Measurements from ENCODE around the gene ARRB1. TPM values are rescaled to one million over a fixed set of nuclear protein-coding genes. Genes with fewer than 3 reads are reported as not detected.

Gene ARRB1
- polyA plus RNA-seq, 1 of the 3 experiments (the other 2 are of a cell fraction), result 7.0 TPM

GRCh38 chr11:75344761-75345454, 6.6 kb downstream of the ARRB1 start:
- Histone ChIP-seq H3K79me2 (ENCODE audit: insufficient read depth) (no peaks in the 10 kb centered on the region), H3K4me1 (ENCODE audit: control insufficient read depth in 1 of 2, insufficient read depth in 2 of 2, low read depth in 1 of 2, low read length in 1 of 2) (peaks cover 42 to 73% of the 10 kb centered on the region in 2 experiments), H3F3A (replicated peaks; ENCODE audit: insufficient read depth) (peaks cover 17% of the 10 kb centered on the region), H3K36me3 (replicated peaks in 1 of 2; ENCODE audit: control insufficient read depth in 1 of 2, insufficient read depth in 2 of 2, low read length in 1 of 2) (no peaks in the 10 kb centered on the region), H3K27ac (ENCODE audit: low read depth in 2 of 2, low read length in 1 of 2) (no peak overlapping the region), H3K27me3 (ENCODE audit: insufficient read depth) (no peaks in the 10 kb centered on the region), H2AFZ (ENCODE audit: low read depth) (no peak overlapping the region), H3K9me3 (no peaks in the 10 kb centered on the region), H3K9me2 (no peaks in the 10 kb centered on the region), H3K4me2 (no peak overlapping the region), H3K9ac (no peak overlapping the region), H4K20me1 (ENCODE audit: insufficient read depth) (no peaks in the 10 kb centered on the region), H3K4me3 (ENCODE audit: low read depth in 2 of 2, low read length in 1 of 2) (no peak overlapping the region)
- ChIA-PET CTCF (interaction anchor here (1.4 kb wide), 1 partner anchor 64 kb away, joined by 4 read pairs; no protein-coding TSS in a partner anchor), POLR2A (no interaction called here)
- TF ChIP-seq TCF12 (IDR thresholded peaks at IDR 0.05) (no peak), CHD2 (IDR thresholded peaks at IDR 0.05; ENCODE audit: low read length, partially characterized antibody) (no peak), TEAD4 (IDR thresholded peaks at IDR 0.05; ENCODE audit: borderline replicate concordance, insufficient read depth) (no peak), CTCF (IDR thresholded peaks at IDR 0.05) (no peak), FOSL2 (IDR thresholded peaks at IDR 0.05; ENCODE audit: borderline replicate concordance, low read depth) (no peak), MXI1 (IDR thresholded peaks at IDR 0.05; ENCODE audit: low read depth, low read length) (no peak), FOXJ3 (CRISPR knock-in tag; IDR thresholded peaks at IDR 0.05) (no peak), RXRA (IDR thresholded peaks at IDR 0.05; ENCODE audit: borderline replicate concordance, low read depth) (no peak), ELF1 (IDR thresholded peaks at IDR 0.05) (no peak), EZH2phosphoT487 (IDR thresholded peaks at IDR 0.05; ENCODE audit: borderline replicate concordance, low read depth) (no peak), IRF3 (IDR thresholded peaks at IDR 0.05; ENCODE audit: low read depth, low read length) (no peak), GATA2 (CRISPR knock-in tag; IDR thresholded peaks at IDR 0.05) (no peak), FOXM1 (IDR thresholded peaks at IDR 0.05; ENCODE audit: low read depth) (no peak), SMC3 (IDR thresholded peaks at IDR 0.05; ENCODE audit: low read depth, low read length) (no peak), USF2 (IDR thresholded peaks at IDR 0.05; ENCODE audit: borderline replicate concordance, low read depth, low read length) (no peak)
- DNase-seq, result no peak
- 96% methylated on average over 6 of the region's 11 CpGs for WGBS (ENCODE audit: low lambda C conversion rate)

All from SK-N-SH (cell line).